Embryonic facial prominence (tissue), 1 donor: ENCODE results near the gene PARD3.
A peak's percentile ranks its signal among the peaks of the same experiment; 100 is the strongest.
"Not testable (repeated sequence)": the region's sequence is repeated elsewhere in the genome, so short reads cannot be mapped to it uniquely, and the experiment has no call there.

Experiments
- DNase-seq: peaks from one replicate; pipeline ENCODE4 v3.0.0-alpha.2; 2016; ENCODE audit errors: extremely low spot score

The PARD3 gene

DNA sequence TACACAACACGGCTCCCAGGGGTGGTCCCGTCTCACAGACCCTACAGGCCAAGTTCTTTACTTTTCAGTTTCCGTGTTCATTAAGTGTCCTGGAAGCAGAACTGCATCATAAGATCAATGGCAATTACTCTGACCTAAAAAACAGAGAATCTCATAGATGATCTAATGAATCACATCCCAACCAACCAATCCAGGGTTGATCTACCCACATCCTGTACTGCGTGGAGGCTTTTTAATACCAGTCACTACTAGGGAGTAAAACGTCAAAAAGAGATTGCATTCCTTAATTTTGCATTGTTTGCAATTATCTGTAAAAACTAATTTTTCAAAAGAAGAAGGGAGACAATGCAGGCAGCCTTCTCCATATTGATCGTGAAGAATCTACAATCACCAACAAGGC is 72.6 kb downstream of the PARD3 start:
- no peak for DNase-seq

DNA sequence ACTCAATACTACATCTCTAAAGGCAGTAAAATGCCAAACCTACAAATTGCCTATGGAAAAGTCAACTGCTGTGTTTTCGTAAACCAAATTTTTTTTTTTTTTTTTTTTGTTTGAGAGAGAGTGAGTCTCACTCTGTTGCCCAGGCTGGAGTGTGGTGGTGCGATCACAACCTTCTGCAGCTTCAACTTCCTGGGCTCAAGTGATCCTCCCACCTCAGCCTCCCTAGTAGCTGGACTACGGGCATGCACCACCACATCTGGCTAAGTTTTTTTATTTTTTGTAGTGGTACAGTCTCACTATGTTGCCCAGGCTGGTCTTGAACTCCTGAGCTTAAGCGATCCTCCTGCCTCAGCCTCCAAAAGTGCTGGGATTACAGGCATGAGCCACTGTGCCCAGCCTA is 74.0 kb downstream of the PARD3 start:
- DNase-seq: not testable (repeated sequence)

- no peak for DNase-seq
Measured at GRCh38 chr10:34740321-34740720, 74.8 kb downstream of the PARD3 start.

DNA sequence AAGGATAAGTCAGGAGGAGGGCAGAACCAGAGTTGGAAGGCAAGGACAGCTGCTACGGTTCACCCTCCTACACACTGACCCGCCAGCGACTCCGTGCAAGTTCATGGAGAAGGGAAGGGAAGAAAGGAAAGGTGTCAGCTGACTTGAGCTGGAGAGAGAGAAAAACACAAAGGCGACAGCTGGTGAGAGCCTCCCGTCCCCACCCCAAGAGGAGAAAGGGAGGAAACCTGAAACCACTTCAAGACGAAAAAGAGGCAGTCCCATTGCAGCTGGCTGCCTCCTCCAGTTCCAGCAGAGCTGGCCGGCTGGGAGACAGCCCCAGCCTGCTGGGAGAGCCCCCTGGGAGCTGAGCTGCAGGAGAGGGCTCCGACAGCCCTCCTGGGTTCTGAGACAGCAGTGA is 75.2 kb downstream of the PARD3 start:
- peak; percentile 35 for DNase-seq

GRCh38 chr10:34737772-34738169 is 77.3 kb downstream of the PARD3 start:
- DNase-seq: no peak

- DNase-seq: no peak
Measured at GRCh38 chr10:34736976-34737771, 77.9 kb downstream of the PARD3 start.

GRCh38 chr10:34734918-34735317 is 80.2 kb downstream of the PARD3 start:
- no peak for DNase-seq

- DNase-seq: no peak
Measured at GRCh38 chr10:34732926-34733325, 82.2 kb downstream of the PARD3 start.

DNA sequence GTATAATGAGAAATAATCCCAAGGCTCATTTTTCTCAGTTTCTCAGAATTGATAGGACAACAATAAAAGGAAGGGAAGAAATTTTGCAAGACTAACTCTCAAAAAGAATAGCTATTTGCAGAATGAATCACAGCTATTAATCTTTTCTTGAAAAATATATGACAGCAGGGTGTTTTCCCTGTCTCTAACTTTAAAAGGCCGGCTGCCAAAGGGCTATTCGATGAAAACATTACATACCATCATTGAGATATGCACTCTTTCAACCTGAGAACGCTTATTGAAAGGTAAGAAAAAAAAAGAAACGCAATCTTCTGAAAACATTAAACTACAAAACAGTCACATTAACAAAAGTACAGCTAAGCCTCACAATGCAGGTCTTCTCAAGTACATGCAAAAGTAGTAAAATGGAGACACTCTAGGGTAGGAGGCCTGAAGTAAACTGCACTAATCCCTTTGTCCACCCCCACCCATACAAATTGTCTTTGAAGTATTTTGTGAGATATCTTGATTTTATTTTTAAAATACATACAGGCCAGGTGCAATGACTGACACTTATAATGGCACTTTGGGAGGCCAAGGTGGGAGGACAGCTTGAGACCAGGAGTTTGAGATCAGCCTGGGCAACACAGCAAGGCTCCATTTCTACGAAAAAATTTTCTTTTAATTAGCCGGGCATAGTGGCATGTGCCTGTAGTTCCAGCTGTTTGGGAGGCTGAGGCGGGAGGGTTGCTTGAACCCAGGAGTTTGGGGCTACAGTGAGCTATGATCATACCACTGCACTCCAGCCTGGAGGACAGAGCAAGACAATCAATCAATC is 83.0 kb downstream of the PARD3 start:
- DNase-seq: no peak

DNA sequence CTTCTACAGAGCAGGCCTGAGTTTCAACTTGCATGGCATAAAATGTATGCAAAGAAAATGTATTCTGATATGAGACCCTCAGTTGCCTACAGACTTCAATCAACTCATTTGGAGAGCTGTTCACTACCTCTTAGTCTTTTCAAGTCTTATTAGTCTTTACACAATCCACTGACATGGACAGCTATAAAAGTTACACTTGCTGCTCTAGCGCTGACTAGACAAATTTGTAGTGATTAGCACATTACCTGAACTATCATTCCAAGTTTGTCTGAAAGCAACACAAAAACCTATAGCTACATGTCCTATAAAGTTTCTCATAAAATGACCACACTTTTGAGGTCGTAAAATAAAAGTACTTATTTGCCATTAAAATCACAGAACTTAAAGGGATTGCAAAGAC is 83.9 kb downstream of the PARD3 start:
- DNase-seq: no peak

DNA sequence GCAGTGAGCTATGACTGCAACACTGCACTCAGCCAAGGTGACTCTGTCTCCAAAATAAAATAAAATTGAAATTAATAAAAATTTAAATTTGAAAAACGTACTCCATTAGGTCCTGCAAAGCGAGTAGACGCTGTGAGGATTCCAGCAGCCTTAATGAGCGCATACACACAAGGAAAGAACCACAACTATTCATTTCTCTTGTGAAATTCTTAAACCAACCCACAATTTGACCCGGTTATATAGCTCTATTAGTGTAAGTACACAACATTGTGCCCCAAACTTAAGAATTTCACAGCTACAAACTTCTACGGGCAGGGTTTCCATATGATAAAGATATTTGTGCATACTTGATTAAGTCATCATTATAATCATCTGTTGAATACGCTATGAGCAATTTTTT is 84.4 kb downstream of the PARD3 start:
- DNase-seq: no peak

DNA sequence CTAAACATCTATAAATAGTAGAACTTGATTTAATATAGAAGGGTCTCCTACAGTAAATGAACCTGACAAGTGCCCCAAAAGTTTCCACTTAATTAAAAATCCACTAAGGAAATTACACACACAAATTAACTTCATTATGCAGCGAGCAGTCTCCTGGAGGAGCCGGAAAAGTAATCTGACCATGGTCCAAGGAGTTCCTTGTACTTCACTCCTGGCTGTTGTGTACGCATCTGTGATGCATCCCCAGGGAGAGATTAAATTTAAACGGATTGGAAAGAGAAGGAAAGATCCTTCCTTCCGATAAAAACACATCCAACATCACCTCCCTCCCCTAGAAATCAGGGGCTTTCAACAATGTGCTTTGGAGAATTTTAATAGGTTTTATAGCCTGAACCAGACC is 85.5 kb downstream of the PARD3 start:
- no peak for DNase-seq

DNA sequence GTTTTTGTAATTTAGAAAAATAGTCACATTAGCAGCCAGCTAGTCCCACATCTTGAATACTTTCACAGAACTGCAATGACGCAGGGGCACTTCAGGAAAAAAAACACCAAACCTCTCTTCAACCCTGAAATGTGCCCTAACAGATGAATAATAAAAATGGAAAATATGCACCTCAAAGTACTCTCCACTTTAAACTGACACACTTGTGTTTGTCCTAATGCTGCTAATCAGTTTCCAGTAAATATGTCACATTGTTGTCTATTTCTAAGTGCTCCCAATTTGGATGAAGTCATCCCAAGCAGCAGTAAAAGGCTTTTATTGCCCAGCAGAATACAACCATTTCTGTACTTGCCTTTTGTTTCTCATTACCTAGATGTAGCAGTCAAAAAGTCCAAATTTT is 86.7 kb downstream of the PARD3 start:
- no peak for DNase-seq

DNA sequence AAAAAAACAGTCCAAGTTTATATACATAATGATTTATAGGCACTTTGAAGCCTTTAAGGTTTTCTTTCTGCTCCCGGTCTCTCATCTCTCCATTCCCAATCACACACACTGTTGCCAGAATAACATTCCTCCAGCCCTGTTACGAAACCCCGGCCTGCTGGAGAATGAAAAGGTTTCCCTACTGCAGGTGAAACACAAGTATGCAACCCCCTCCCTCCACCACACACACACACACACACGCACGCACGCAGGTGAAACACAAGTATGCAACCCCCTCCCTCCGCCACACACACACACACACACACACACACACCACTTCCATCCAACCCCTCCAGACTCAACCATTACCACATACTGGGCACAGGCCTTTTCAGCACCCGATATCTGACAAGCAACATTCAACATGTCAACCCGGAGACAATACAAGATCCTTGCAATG is 87.5 kb downstream of the PARD3 start:
- DNase-seq: no peak

DNA sequence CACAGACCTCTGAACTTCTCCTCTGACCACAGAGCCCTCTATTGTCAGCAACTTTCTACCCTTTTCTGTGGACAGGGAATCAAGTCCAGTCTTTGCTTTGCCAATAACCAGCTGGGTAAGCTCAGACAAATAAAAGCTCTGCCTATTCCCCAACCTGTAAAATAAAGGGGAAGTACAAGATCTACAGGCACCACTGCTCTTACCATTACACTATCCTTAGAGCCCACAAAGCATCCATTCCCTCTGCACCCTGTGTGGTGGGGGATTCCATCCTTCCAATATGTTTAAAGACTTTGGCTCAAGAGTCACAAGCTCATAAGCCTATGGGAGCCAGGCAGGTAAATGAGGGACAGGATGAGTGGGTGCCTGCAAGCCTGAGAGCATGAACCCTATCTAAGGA is 88.2 kb downstream of the PARD3 start:
- DNase-seq: no peak

DNA sequence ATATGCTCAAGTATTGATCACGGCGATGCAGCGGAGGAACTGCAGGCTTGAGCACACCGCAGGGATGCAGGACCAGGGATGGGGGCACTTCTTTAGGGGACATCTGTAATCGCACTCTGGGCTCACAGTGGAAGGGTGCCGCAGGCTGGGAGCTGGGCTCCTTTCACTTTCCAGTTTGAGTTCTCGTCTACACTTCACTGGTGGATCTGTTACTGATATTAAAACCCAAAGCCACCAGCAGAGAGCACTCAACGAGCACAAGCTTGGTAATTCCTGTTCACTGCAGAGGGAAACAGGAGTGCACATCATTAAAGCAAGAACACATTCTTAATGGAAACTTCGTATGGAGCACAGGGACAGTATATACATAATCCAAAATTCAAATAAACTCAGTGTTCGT is 91.3 kb downstream of the PARD3 start:
- no peak for DNase-seq

DNA sequence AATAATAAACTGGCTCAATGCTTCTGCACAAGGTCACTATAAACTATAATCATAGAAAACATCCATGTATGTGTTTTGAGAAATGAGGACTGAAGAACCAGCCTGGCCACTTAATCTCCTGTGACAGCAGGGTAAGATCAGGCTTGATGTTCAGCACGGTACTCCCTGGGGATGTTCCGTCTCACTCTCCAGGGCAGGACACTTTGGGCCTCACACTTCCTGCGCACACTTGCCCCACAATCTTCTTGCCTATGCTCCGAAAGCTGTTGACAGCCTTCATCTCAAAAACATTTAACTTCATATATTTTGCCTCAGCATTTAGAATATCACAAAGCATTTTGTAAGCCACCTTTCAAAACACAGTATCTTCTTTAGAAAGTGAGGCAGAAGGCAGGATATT is 92.7 kb downstream of the PARD3 start:
- no peak for DNase-seq

DNA sequence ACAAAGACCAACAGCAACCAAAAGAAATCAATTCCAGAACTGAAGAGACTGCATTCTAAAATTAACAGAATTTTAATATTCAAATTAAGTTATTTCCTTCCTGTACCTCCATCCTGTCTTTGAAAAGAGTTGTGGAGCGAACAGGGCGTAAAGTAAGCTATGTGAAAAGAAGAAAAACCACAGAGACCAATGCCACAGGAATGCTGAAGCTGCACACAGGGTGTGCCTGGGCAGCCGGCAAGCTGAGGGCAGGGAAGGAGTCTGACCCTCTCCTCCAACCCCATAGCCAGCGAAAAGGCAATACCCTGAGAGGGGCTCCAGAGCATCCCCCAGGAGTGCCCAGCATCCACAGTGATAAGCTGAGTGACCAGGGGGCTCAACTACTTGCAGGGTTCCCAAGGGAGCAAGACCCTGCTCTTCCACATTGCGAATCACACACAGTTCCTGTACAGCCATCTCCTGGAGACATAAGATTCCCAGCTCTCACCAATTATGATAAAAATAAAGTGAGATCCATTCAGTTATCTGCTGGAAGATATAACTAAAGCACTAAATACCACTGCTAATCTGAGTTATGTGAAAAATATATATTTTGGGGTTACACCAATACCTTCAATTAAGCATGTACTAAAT is 93.8 kb downstream of the PARD3 start:
- DNase-seq: no peak

DNA sequence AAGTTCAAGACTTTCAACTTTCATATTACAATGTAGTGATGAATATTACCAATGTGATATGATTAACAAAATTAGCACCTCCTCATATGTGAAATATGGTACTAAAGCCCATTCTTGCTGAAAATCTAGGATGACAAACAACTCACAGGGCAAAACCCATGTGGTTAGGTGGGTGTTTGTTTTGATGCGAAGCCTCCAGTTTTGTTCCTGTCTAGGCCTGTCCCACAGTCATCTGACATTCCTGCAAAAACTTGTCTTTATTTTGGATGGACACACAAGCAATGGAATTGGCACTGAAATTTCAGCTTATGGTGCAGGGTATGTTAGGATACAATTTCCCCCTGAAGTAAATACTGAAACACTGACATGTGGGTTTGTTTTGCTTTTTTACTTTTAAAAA is 95.3 kb downstream of the PARD3 start:
- no peak for DNase-seq

DNA sequence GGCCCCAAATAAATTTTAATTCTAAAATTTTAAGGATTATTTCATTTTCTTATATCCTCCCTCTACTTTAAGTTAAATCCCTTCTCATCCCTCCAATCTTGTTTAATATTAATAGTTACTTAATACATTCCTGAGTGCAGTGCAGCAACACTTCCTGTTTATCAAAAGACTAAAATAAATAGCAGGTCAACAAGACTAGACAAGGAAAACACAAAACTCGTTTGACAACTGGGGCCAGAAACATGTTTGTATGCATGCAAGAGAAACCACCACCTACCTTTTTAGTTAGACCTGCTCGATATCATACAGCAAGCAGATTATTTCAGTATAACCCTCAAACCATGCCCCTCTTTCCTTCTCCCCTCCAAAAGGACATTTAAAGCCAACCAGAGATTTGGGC is 95.8 kb downstream of the PARD3 start:
- DNase-seq: no peak

DNA sequence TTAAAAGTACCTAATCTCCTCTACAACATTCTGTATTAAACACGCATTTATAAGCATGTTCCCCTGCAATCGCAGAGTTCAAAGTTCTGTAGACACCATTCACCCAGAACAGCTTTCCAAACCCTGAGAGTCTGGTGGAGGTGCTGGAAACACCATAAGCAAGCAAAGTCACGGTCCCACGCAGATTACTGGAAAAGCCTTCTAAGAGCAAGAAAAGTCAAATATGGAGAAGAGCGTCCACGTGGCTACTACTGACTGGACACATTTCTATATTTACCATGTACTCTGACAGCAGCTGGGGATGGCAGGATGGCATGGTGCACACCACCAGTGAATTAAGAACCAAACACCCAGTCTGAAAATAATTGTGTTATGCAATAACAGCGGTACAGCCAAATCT is 97.7 kb downstream of the PARD3 start:
- no peak for DNase-seq

- no peak for DNase-seq
Measured at GRCh38 chr10:34716958-34717357, 98.1 kb downstream of the PARD3 start.

GRCh38 chr10:34716234-34716633 is 98.9 kb downstream of the PARD3 start:
- no peak for DNase-seq
